ENCODE results near the gene TIPARP.

The TIPARP gene

DNA sequence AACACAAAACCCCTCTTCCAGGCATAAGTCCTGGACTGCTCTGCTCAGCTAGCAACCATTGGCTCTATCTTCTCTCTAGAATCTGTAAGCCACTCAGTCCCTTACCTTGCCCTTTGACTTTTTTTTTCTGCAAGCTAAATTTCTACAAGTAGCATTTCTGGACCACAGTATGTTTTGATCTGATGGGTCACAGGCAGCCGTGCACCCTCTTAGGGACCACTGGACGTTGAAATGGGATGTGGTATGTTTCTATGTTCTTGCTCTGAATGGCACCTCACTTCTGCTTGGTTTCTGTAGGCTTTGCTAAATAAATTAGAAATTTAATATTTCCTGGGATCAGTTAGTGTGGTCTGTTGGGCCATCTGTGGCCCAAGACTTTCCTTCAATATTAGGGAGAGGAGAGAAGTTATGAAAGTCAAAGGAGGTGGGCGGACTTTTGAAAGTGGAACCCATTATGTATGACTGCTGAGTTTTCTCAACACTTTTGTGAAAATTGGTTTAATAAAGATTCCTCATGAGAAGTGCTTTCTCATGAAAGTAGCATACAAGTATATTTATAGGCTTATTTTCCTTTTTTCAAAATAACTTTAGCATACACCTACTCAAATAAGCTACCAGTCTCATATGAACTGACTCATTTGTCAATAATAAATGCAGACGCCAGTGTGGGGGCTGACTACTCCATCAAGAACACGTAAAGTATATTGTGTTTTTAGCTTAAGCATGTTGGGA is 18.4 kb upstream of the TIPARP start:
- TF ChIP-seq ZNF2 (tag by site-specific recombination; IDR thresholded peaks at IDR 0.05), result no peak
- no peak for TF ChIP-seq ZNF843 (tag by site-specific recombination; IDR thresholded peaks at IDR 0.05)
- TF ChIP-seq ZNF354C (tag by site-specific recombination; IDR thresholded peaks at IDR 0.05; ENCODE audit: borderline replicate concordance, low read depth), result no peak
- no peak for TF ChIP-seq ZNF513 (tag by site-specific recombination; IDR thresholded peaks at IDR 0.05)
- no peak for TF ChIP-seq GLI2 (tag by site-specific recombination; IDR thresholded peaks at IDR 0.05; ENCODE audit: borderline replicate concordance, low read depth)
- TF ChIP-seq ZNF350 (tag by site-specific recombination; IDR thresholded peaks at IDR 0.05), result no peak
- no peak for TF ChIP-seq ZNF248 (tag by site-specific recombination; IDR thresholded peaks at IDR 0.05)
- TF ChIP-seq ZNF510 (tag by site-specific recombination; IDR thresholded peaks at IDR 0.05; ENCODE audit: insufficient replicate concordance), result no peak
- no peak for TF ChIP-seq ZNF544 (tag by site-specific recombination; IDR thresholded peaks at IDR 0.05)
- TF ChIP-seq ZNF19 (tag by site-specific recombination; IDR thresholded peaks at IDR 0.05; ENCODE audit: low read depth), result no peak
- no peak for TF ChIP-seq ZNF639 (tag by site-specific recombination; IDR thresholded peaks at IDR 0.05)
- no peak for TF ChIP-seq ZNF394 (tag by site-specific recombination; IDR thresholded peaks at IDR 0.05; ENCODE audit: borderline replicate concordance)
- TF ChIP-seq TSHZ1 (tag by site-specific recombination; IDR thresholded peaks at IDR 0.05; ENCODE audit: borderline replicate concordance), result no peak
- no peak for TF ChIP-seq ZNF585B (tag by site-specific recombination; IDR thresholded peaks at IDR 0.05)
- no peak for TF ChIP-seq SP3 (tag by site-specific recombination; IDR thresholded peaks at IDR 0.05)
- no peak for TF ChIP-seq IKZF3 (tag by site-specific recombination; IDR thresholded peaks at IDR 0.05)
- CTCF ChIA-PET, result no interaction called here
- H3K9me3 ChIP-seq (ENCODE audit: control insufficient read depth, insufficient read depth, low read depth, low read length), result no peaks in the 10 kb centered on the region
- no peak overlapping the region for H3K4me3 ChIP-seq (ENCODE audit: low read depth, low read length)
- POLR2A ChIA-PET, result no interaction called here
- peaks cover 5% of the 10 kb centered on the region for H3K4me1 ChIP-seq (ENCODE audit: control insufficient read depth, insufficient read depth, low read length)
- no peaks in the 10 kb centered on the region for H3K36me3 ChIP-seq (ENCODE audit: control insufficient read depth in 2 of 2, insufficient read depth in 1 of 2, low read length in 2 of 2)
- no peak overlapping the region for H3K27ac ChIP-seq (ENCODE audit: extremely low read depth, low read depth, low read length)

DNA sequence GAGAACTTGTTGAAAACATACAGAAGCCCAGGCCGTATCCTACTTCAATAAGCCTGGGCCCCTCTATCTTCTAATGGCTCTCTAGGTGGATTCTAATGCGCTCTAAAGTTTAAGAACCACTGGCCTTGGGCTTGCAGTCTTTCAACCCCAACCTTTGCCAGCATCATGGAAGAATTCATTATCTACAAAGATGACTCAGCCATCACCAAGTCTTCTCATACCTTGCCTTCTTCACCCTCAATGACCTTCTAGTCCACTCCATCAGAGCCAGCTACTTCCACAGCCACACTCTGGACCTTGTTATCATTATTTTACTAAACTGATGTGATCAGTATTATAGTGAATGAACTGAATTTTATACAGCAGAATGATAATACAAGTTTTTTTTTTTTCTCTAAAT is 16.9 kb upstream of the TIPARP start:
- POLR2A ChIA-PET, result no interaction called here
- H3K27ac ChIP-seq (ENCODE audit: extremely low read depth, low read depth, low read length), result no peak overlapping the region
- peaks cover 5% of the 10 kb centered on the region for H3K4me1 ChIP-seq (ENCODE audit: control insufficient read depth, insufficient read depth, low read length)
- TF ChIP-seq ZNF513 (tag by site-specific recombination; IDR thresholded peaks at IDR 0.05), result no peak
- no peak for TF ChIP-seq ZNF416 (tag by site-specific recombination; IDR thresholded peaks at IDR 0.05)
- TF ChIP-seq ZBTB7A (tag by site-specific recombination; IDR thresholded peaks at IDR 0.05; ENCODE audit: low read depth), result no peak
- no peak for TF ChIP-seq ZNF549 (tag by site-specific recombination; IDR thresholded peaks at IDR 0.05)
- TF ChIP-seq, protein P1, sequence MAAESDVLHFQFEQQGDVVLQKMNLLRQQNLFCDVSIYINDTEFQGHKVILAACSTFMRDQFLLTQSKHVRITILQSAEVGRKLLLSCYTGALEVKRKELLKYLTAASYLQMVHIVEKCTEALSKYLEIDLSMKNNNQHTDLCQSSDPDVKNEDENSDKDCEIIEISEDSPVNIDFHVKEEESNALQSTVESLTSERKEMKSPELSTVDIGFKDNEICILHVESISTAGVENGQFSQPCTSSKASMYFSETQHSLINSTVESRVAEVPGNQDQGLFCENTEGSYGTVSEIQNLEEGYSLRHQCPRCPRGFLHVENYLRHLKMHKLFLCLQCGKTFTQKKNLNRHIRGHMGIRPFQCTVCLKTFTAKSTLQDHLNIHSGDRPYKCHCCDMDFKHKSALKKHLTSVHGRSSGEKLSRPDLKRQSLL (tag by site-specific recombination; IDR thresholded peaks at IDR 0.05), result no peak
- TF ChIP-seq ZFP41 (tag by site-specific recombination; IDR thresholded peaks at IDR 0.05; ENCODE audit: borderline replicate concordance), result no peak
- TF ChIP-seq ZNF777 (tag by site-specific recombination; IDR thresholded peaks at IDR 0.05; ENCODE audit: borderline replicate concordance), result no peak
- no peak for TF ChIP-seq GLI4 (tag by site-specific recombination; IDR thresholded peaks at IDR 0.05)
- no peak for TF ChIP-seq ZNF701 (tag by site-specific recombination; IDR thresholded peaks at IDR 0.05)
- TF ChIP-seq ZNF423 (tag by site-specific recombination; IDR thresholded peaks at IDR 0.05), result no peak
- CTCF ChIA-PET, result interaction anchor here (0.7 kb wide), 2 partner anchors 40 to 124 kb away, joined by 3 to 4 read pairs; no protein-coding TSS in a partner anchor
- H3K9me3 ChIP-seq (ENCODE audit: control insufficient read depth, insufficient read depth, low read depth, low read length), result no peaks in the 10 kb centered on the region
- H3K36me3 ChIP-seq (ENCODE audit: control insufficient read depth in 2 of 2, insufficient read depth in 1 of 2, low read length in 2 of 2), result no peaks in the 10 kb centered on the region
- H3K4me3 ChIP-seq (ENCODE audit: low read depth, low read length), result no peak overlapping the region

Measured in HEK293 (cell line).